ENCODE results near the gene ZNF334. TPM values are rescaled to one million over a fixed set of nuclear protein-coding genes. Genes with fewer than 3 reads are reported as not detected.
A peak's percentile ranks its signal among the peaks of the same experiment; 100 is the strongest.

Gene ZNF334
- 10 to 100 TPM in 1 of 4 donors, 1 to 10 TPM in 3; 5.1 to 14.0 (median 7.0) TPM for total RNA-seq

- H3K9me3 ChIP-seq, result no peaks in the 10 kb centered on the region
- peak within 1 kb of the TSS in 3 of 4 donors; percentile 59 to 76 (median 72) for H3K27ac ChIP-seq
- TF ChIP-seq EP300 (IDR thresholded peaks at IDR 0.05) (peak in 1 of 2 donors; percentile 35), CTCF (IDR thresholded peaks at IDR 0.05) (no peak), POLR2A (IDR thresholded peaks at IDR 0.05) (no peak)
- H3K27me3 ChIP-seq, result peaks cover 0 to 14% of the 10 kb centered on the region in 2 donors
- peaks cover 0 to 8% (median 0%) of the 10 kb centered on the region in 4 donors for H3K4me1 ChIP-seq
- peak within 1 kb of the TSS; percentile 50 to 78 (median 66) for H3K4me3 ChIP-seq
- DNase-seq (ENCODE audit: low spot score in 2 of 2), result peak in 1 of 2 donors; percentile 33
- 2 to 3% methylated on average over 25 to 49 of the region's 49 CpGs for WGBS, 2 donors
- H3K36me3 ChIP-seq, result peaks cover 0 to 5% (median 0%) of the 10 kb centered on the region in 3 donors
Observed at GRCh38 chr20:46512943-46513844, at the start of gene ZNF334. ZNF334 (minus strand) TSS chr20:46513559; CDS start chr20:46512102, 1,457 bp downstream.

GRCh38 chr20:46562373-46563169 lies 49.2 kb upstream of the ZNF334 start:
- no peaks in the 10 kb centered on the region for H3K36me3 ChIP-seq
- H3K4me3 ChIP-seq, result peak overlapping the region; percentile 5 to 50 (median 24)
- H3K27me3 ChIP-seq, result no peaks in the 10 kb centered on the region
- H3K9me3 ChIP-seq, result no peaks in the 10 kb centered on the region
- peaks cover 0 to 27% (median 10%) of the 10 kb centered on the region in 4 donors for H3K4me1 ChIP-seq
- DNase-seq (ENCODE audit: low spot score in 2 of 2), result peak; percentile 81 to 95
- H3K27ac ChIP-seq, result peak overlapping the region; percentile 21 to 93 (median 82)
- WGBS, 2 donors, result 6 to 11% methylated on average over 19 of the region's 19 CpGs
- TF ChIP-seq POLR2A (IDR thresholded peaks at IDR 0.05) (no peak), CTCF (IDR thresholded peaks at IDR 0.05) (peak; percentile 83 to 95 (median 85)), EP300 (IDR thresholded peaks at IDR 0.05) (peak in 1 of 2 donors; percentile 60)

- DNase-seq (ENCODE audit: low spot score in 2 of 2), result no peak
- Histone ChIP-seq H3K27ac (peak overlapping the region; percentile 21 to 93 (median 82)), H3K27me3 (no peaks in the 10 kb centered on the region), H3K36me3 (no peaks in the 10 kb centered on the region), H3K4me3 (peak overlapping the region; percentile 5 to 50 (median 24)), H3K4me1 (peaks cover 0 to 27% (median 10%) of the 10 kb centered on the region in 4 donors), H3K9me3 (no peaks in the 10 kb centered on the region)
- WGBS, 2 donors, result 37 to 46% methylated on average over 5 of the region's 5 CpGs
- TF ChIP-seq CTCF (IDR thresholded peaks at IDR 0.05), result no peak
- TF ChIP-seq EP300 (IDR thresholded peaks at IDR 0.05), result no peak
- TF ChIP-seq POLR2A (IDR thresholded peaks at IDR 0.05), result no peak
Observed at GRCh38 chr20:46562009-46562372, 48.6 kb upstream of the ZNF334 start.

- Histone ChIP-seq H3K36me3 (no peaks in the 10 kb centered on the region), H3K27ac (no peak overlapping the region), H3K4me3 (no peak overlapping the region), H3K9me3 (no peaks in the 10 kb centered on the region), H3K27me3 (no peaks in the 10 kb centered on the region), H3K4me1 (peaks cover 0 to 27% (median 10%) of the 10 kb centered on the region in 4 donors)
- TF ChIP-seq POLR2A (IDR thresholded peaks at IDR 0.05), result no peak
- no peak for TF ChIP-seq CTCF (IDR thresholded peaks at IDR 0.05)
- TF ChIP-seq EP300 (IDR thresholded peaks at IDR 0.05), result no peak
- DNase-seq (ENCODE audit: low spot score in 2 of 2), result no peak
- WGBS, 2 donors, result 83 to 91% methylated on average over 5 to 7 of the region's 7 CpGs
Observed at GRCh38 chr20:46559685-46560440, 46.5 kb upstream of the ZNF334 start.
